Measurements from ENCODE around the gene HCN1. TPM values are rescaled to one million over a fixed set of nuclear protein-coding genes. Genes with fewer than 3 reads are reported as not detected.
A peak's percentile ranks its signal among the peaks of the same experiment; 100 is the strongest.
"Not testable (repeated sequence)": the region's sequence is repeated elsewhere in the genome, so short reads cannot be mapped to it uniquely, and the experiment has no call there.

Gene HCN1
- polyA plus RNA-seq, 3 donors, result 0.03 TPM; not detected in 2

DNA sequence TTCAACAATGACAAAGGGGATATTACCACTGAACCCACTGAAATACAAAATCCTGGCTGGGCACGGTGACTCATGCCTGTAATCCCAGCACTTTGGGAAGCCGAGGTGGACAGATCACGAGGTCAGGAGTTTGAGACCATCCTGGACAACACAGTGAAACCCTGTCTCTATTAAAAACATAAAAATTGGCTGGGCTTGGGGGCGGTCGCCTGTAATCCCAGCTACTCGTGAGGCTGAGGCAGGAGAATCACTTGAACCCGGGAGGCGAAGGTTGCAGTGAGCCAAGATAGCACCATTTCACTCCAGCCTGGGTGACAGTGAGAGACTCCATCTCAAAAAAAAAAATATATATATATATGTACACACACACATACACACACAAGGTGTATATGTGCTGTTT lies 324.8 kb downstream of the HCN1 start:
- DNase-seq (ENCODE audit: extremely low read depth in 1 of 11, low read depth in 9 of 11, low spot score in 4 of 11), result not testable (repeated sequence)

GRCh38 chr5:45355189-45355992 lies 340.8 kb downstream of the HCN1 start:
- DNase-seq (ENCODE audit: extremely low read depth in 1 of 11, low read depth in 9 of 11, low spot score in 4 of 11), result no peak

DNA sequence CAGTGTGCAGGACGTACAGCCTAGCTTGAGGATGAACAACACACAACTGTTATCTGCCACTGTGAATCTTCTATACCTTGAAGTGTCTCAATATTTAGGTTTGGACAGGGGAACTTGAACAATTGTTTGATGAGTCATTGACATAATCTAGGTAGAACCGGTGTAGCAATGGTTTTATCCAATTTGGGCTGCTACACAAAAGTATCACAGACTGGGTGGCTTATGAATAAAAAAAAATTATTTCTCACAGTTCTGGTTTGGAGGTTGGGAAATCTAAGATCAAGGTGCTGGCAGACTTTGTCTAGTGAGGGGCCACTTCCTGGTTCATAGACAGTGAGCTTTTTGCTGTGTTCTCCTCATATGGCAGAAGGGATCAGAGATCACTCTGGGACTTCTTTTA lies 359.7 kb downstream of the HCN1 start:
- no peak for DNase-seq (ENCODE audit: extremely low read depth in 1 of 11, low read depth in 9 of 11, low spot score in 4 of 11)

DNA sequence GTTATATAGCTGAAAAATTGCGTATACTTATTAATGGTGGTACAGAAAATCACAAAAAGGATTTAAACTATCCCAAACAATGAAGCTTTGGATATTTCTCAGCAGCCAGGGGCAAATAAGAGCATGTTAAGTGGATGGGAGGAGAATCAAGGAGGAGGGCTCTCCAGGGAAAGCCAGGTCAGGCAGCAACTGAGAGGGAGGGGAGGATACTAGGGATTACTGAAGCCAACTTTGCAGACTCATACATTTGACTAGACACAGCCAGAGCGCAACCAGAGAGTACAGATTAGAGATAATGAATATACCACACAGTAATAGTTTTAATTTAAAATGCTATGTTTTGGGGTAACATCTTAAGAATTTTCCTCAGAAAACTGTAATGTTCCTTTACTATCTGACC lies 360.2 kb downstream of the HCN1 start:
- DNase-seq (ENCODE audit: extremely low read depth in 1 of 11, low read depth in 9 of 11, low spot score in 4 of 11), result no peak

DNA sequence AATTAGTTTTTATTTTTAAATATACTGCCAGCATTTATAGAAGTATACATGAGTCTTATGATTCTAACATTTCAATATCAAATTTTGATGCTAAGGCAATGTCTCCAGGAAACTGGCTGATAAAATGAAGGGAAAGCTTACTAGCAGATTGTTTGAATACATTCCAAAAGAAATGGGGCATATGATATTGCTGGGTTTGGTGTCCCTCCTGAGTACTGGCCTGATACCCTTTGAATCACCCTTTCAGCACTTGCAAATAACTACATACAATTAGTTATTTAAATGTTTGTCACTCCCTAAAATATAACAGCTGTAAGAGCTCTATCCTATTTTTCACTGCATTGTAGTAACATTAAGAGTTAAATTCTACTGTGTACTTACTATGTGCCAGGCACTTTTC lies 360.8 kb downstream of the HCN1 start:
- DNase-seq (ENCODE audit: extremely low read depth in 1 of 11, low read depth in 9 of 11, low spot score in 4 of 11), result no peak

GRCh38 chr5:45334939-45335338 lies 361.2 kb downstream of the HCN1 start:
- no peak for DNase-seq (ENCODE audit: extremely low read depth in 1 of 11, low read depth in 9 of 11, low spot score in 4 of 11)

DNA sequence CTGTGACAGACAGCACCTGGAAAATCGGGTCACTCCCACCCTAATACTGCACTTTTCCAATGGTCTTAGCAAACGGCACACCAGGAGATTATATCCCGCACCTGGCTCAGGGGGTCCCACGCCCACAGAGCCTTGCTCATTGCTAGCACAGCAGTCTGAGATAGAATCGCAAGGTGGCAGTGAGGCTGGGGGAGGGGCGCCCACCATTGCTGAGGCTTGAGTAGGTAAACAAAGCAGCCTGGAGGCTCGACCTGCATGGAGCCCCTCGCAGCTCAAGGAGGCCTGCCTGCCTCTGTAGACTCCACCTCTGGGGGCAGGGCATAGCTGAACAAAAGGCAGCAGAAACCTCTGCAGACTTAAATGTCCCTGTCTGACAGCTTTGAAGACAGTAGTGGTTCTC lies 383.6 kb downstream of the HCN1 start:
- not testable (repeated sequence) for DNase-seq (ENCODE audit: extremely low read depth in 1 of 11, low read depth in 9 of 11, low spot score in 4 of 11)

- no peak for DNase-seq (ENCODE audit: extremely low read depth in 1 of 11, low read depth in 9 of 11, low spot score in 4 of 11)
These were observed 400.9 kb downstream of the HCN1 start for GRCh38 chr5:45295231-45295630.

DNA sequence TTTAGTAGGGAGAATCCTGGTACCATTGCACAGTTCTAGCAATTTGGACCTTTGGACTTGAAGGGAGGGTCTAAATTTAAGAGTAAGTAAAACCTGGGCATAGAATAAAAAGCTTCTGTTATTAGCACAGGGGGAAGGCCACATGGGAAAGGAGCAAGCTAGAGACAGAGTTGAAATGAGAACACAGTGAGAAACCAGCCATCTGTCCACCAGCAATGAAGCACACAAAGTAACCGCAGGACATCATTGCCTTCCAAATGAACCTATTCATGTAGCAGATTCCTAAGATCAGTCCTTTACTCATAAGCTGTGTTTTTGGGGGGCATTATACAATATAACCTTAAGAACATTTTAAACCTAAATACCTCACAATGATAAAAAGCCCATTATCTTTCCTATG lies 407.4 kb downstream of the HCN1 start:
- DNase-seq (ENCODE audit: extremely low read depth in 1 of 11, low read depth in 9 of 11, low spot score in 4 of 11), result no peak

DNA sequence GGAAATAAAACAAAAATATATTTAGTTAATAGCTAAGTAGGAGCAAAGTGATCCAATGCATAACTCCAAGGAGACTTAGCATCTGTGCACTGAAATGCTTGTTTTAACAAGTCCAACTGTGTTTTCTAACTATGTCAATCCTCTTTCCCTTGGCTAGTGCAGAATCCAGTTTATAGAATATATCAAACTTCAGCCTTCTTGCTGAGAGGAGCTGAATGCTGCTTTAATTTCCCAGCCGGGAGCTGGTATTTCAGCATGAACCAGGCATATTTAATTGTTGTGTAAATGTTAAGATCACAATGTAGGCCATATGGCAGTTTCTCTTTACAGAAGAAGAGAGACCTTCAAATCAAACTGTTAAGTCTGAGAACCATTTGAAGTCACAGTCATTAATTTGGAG lies 411.7 kb downstream of the HCN1 start:
- DNase-seq (ENCODE audit: extremely low read depth in 1 of 11, low read depth in 9 of 11, low spot score in 4 of 11), result no peak

DNA sequence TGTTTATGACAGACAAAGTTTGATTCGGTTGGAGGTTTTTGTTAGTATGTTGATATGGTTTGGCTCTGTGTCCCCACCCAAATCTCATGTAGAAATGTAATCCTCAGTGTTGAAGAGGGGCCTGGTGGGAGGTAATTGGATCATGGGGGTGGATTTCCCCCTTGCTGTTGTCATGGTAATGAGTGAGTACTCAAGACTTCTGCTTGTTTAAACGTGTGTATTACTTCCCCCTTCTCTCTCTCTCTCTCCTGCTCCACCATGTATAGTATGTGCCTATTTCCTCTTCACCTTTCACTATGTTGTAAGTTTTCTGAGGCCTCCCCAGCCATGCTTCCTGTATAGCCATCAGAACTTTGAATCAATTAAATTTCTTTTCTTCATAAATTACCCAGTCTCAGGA lies 415.1 kb downstream of the HCN1 start:
- DNase-seq (ENCODE audit: extremely low read depth in 1 of 11, low read depth in 9 of 11, low spot score in 4 of 11), result no peak

- no peak for DNase-seq (ENCODE audit: extremely low read depth in 1 of 11, low read depth in 9 of 11, low spot score in 4 of 11)
These were observed 417.1 kb downstream of the HCN1 start for GRCh38 chr5:45279109-45279508.

DNA sequence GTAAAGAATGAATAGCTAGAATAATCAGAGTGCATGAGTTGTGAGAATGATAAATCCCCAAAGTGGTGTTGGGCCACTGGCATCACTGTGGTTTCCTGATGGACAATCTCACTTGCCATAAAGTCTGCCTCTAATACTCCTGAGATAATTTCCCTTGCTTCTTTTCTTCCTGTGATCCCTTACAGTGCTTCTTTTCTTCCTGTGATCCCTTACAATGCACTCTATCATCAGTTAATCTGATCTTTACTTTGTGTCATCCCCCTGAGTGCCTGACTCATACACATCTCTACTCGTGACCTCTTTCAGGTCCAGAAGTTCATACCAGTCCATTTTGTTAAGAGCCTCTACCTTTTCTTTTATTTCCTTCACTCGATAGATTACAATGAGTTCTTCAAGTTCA lies 418.3 kb downstream of the HCN1 start:
- no peak for DNase-seq (ENCODE audit: extremely low read depth in 1 of 11, low read depth in 9 of 11, low spot score in 4 of 11)

DNA sequence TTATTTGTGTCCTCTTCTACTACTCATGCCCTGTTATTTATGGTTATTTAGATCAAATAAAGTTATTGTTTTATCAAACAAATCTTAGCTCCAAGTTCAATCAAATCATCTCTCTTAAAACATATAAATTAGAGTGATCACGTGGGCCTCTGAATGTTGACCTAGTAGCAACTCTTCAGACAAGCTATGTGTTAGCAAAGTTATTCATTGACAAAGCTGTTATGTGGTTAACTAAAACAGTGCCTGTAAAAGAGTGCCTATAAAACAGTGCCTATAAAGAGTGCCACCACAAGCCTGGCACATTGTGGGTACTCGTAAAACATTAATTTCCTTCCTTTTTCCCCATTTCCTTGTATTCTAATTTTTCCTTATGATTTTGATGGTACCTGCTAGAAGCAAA lies 421.9 kb downstream of the HCN1 start:
- peak in 1 of 11 donors; percentile 0 for DNase-seq (ENCODE audit: extremely low read depth in 1 of 11, low read depth in 9 of 11, low spot score in 4 of 11)

- DNase-seq (ENCODE audit: extremely low read depth in 1 of 11, low read depth in 9 of 11, low spot score in 4 of 11), result no peak
These were observed 424.6 kb downstream of the HCN1 start for GRCh38 chr5:45271626-45272025.

DNA sequence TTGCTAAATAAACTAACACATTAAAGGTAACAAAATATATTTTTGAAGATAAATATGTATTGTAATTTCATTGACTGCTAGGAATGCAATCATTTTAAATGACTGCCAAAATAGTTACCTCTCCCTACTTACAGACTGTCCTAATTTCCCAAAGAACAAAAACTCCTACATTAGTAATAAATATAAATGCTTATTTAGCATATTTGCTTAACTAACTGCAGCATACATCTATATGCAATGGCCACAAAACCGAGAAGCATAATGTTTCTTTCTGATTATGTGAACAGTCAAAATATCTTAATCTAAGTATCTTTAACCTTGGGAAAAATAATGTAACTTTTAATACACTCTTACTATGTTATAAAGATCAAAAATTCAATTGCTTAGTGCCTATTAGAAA lies 431.7 kb downstream of the HCN1 start:
- no peak for DNase-seq (ENCODE audit: extremely low read depth in 1 of 11, low read depth in 9 of 11, low spot score in 4 of 11)

DNA sequence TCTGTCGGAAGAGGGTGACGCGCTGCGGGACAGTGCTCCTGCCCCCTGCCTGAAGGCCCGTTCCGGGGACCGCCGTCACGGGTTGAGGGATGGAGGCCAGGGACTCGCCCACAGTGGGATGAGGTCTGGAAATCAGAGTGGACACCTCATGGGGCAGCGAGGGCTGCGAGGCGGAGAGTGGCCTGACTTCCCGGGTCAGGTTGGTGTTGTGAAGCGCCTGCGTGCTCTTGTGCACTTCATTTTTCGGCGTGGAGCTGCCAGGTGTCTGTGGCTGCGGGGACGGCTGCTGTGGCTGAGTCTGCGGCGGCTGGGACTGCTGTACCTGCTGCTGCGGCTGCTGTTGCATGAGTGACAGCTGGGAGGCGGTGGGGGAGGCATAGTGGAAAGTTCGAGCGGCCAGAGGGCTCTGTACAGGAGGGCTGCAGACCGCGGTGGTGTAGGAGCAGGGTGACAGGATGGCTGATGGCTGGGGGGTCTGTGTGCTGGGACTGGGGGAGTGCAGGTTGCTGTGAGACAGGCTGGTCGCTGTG lies 434.1 kb downstream of the HCN1 start:
- no peak for DNase-seq (ENCODE audit: extremely low read depth in 1 of 11, low read depth in 9 of 11, low spot score in 4 of 11)

GRCh38 chr5:45261125-45261524 lies 435.1 kb downstream of the HCN1 start:
- DNase-seq (ENCODE audit: extremely low read depth in 1 of 11, low read depth in 9 of 11, low spot score in 4 of 11), result no peak

DNA sequence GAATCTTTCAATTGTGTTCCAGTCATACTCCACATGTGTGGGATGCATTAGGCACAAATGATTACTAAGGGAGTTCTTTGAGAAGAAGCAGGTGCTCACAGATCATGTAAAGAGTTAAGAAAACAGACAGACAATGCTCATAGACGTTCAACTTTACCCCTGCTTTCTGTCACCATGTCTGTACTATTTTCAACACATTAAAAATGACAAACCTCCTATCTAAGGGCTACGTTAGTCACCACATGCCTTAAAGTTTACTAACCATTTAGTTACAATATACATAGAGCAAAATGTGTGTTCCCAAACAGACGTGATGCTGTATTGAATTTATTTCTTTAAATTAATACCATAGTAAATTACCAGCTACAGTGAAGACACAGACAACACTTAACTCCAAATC lies 435.9 kb downstream of the HCN1 start:
- no peak for DNase-seq (ENCODE audit: extremely low read depth in 1 of 11, low read depth in 9 of 11, low spot score in 4 of 11)

DNA sequence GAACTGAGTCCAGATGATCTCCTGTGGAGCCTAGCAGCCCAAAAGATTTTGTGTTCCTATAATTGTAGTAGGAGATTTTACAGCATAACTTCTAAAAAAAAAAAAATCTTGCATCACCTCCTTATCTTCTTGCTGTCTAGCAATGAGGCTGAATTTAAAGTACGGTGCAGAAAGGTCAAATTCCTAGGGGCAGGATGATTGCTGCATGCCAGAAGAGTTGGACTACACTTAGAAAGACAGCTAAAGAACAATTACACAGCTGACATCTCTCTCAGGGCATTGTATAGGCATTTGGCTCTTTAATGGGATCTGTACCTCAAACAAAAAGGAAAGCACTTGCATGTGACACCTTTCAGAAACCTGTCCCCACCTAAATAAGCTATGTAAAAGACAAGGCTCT lies 443.2 kb downstream of the HCN1 start:
- DNase-seq (ENCODE audit: extremely low read depth in 1 of 11, low read depth in 9 of 11, low spot score in 4 of 11), result no peak

DNA sequence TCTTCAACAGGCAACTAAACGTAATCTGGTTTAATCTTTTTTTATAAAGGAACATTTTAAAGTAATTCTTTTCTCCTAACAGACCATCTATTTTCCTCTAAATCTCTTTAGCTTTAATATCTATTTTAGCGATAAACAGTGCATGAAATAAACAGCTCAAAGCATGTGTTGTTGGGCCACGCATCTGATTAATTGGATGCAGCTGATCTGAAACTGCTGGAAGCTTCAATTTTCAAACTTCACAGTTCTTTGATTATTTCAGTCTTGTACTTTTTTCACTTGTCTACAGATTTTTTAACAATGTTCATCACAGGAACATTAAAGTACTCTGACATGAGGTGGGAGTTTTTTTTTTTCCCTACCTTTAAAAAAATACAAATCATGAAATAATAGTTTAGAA lies 443.6 kb downstream of the HCN1 start:
- no peak for DNase-seq (ENCODE audit: extremely low read depth in 1 of 11, low read depth in 9 of 11, low spot score in 4 of 11)
